ENCODE results near the gene STX1B. TPM values are rescaled to one million over a fixed set of nuclear protein-coding genes. Genes with fewer than 3 reads are reported as not detected.
A peak's percentile ranks its signal among the peaks of the same experiment; 100 is the strongest.

Gene STX1B
- total RNA-seq, 2 experiments from 2014 or later: 1.1 to 1.8 TPM

DNA sequence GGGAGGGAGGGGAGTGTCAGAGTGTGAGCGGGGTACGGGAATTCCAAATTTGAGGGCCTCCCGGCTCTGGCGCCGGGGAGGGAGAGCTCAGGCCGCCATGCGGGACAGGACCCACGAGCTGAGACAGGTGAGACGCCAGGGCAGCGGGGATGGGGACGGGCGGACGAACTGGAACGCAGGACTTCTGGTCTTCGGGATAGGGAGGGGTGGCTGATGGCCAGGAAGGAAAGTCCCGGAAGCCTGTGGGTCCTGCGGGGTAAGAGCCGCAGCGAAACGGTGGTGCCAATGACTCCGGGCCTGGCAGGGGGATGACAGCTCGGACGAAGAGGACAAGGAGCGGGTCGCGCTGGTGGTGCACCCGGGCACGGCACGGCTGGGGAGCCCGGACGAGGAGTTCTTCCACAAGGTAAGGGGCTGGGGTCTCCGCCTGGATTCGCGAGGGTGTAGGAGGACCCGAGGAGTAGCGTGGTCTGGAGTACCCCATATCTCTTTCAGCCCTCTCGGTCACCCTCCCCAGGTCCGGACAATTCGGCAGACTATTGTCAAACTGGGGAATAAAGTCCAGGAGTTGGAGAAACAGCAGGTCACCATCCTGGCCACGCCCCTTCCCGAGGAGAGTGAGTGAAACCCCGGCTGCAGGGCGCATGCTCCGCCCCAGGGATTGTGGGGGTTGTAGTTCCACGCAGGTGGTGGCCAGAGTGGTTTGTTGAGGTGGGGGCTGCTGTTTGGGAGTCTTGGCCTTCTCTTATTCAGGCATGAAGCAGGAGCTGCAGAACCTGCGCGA lies 23.5 kb upstream of the STX1B start:
- intact Hi-C loops (cut with micrococcal nuclease): loop anchor here (5.0 kb wide), 1 partner anchor 38 kb away; the partner anchor contains the start of genes ZNF646 and ZNF668
- CTCF ChIA-PET: interaction anchor here (0.7 to 1.2 kb wide), 4 partner anchors 48 to 146 kb away, joined by 3 to 4 read pairs (median 3); partner anchors contain the start of gene FUS
- Mint-ChIP-seq H3K9me3 (no peaks in the 10 kb centered on the region), H3K27ac (peak overlapping the region; percentile 89), H3K4me3 (peak overlapping the region; percentile 85), H3K4me1 (ENCODE audit: low read depth) (peaks cover 22% of the 10 kb centered on the region), H3K27me3 (no peaks in the 10 kb centered on the region), H3K36me3 (ENCODE audit: low read depth) (peaks cover 7% of the 10 kb centered on the region)
- TF ChIP-seq, protein P1, sequence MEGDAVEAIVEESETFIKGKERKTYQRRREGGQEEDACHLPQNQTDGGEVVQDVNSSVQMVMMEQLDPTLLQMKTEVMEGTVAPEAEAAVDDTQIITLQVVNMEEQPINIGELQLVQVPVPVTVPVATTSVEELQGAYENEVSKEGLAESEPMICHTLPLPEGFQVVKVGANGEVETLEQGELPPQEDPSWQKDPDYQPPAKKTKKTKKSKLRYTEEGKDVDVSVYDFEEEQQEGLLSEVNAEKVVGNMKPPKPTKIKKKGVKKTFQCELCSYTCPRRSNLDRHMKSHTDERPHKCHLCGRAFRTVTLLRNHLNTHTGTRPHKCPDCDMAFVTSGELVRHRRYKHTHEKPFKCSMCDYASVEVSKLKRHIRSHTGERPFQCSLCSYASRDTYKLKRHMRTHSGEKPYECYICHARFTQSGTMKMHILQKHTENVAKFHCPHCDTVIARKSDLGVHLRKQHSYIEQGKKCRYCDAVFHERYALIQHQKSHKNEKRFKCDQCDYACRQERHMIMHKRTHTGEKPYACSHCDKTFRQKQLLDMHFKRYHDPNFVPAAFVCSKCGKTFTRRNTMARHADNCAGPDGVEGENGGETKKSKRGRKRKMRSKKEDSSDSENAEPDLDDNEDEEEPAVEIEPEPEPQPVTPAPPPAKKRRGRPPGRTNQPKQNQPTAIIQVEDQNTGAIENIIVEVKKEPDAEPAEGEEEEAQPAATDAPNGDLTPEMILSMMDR (IDR thresholded peaks at IDR 0.05): no peak
- POLR2A ChIA-PET: interaction anchor here (0.5 to 3.7 kb wide), 6 partner anchors 11 to 410 kb away, joined by 3 to 17 read pairs (median 4); partner anchors contain the start of genes FUS, ZNF646 and ZNF668
- peak; percentile 66 for ATAC-seq
- DNase-seq: peak; percentile 94

DNA sequence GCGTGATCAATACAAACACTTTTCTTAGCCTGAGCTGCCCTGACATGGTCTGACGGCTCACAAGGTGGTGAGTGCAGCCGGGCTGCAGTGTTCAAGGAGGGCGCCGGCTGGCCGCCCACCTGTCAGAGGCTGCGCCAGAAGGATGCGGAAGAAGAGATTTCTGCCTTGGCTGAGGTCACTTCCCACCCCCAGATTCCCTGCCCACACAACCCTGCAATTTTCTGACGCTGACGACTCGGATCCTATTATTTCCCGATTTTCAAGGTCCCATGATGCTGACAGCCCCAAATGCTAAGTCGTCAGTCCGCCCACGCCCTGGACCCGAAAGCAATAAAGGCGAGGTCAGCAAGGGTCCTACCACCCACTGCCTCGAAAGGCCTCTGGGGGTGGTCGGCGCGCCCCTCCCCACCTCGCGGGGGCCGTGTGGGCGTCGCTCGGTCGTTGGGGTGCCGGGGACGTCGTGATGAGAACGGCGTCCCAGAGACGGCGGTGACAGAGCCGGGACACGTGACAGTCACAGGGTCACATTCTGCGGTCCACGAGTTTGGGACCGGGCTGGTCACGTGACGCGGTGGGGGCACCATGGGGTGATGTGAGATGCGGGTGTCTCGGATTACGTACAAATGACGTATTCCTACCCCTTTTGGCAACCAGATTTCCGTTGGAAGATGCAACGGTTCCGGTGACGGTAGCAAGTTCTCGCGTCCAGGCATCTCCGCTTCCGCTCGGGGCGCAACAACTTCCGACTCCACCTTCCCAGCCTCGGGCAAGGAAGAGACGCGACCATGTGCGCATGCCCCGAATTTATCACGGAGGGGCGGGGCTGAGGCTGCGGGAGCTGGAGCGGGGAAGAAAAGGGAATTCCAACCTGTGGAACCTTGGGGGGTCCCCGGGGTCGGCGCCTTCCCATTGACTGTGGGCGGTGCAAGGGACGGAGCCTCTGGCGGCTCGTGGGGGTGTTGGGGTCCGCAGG lies 22.6 kb upstream of the STX1B start, which contains the start of gene STX4:
Gene STX4, plus strand, starts transcription at position 823 of the 973 bp plus-strand sequence. CDS start 248 bp downstream, outside the sequence.
- peak; percentile 99 for DNase-seq
- POLR2A ChIA-PET: interaction anchor here (0.5 to 3.7 kb wide), 4 partner anchors 41 to 410 kb away, joined by 3 to 17 read pairs (median 4); partner anchors contain the start of genes FUS, ZNF646 and ZNF668
- H3K4me1 Mint-ChIP-seq (ENCODE audit: low read depth): peaks cover 22% of the 10 kb centered on the region
- peak within 1 kb of the TSS; percentile 85 for H3K4me3 Mint-ChIP-seq
- H3K27me3 Mint-ChIP-seq: no peaks in the 10 kb centered on the region
- CTCF ChIA-PET: interaction anchor here (0.7 to 1.0 kb wide), 2 partner anchors 51 to 147 kb away, joined by 3 read pairs; partner anchors contain the start of gene FUS
- H3K27ac Mint-ChIP-seq: peak within 1 kb of the TSS; percentile 89
- no peaks in the 10 kb centered on the region for H3K9me3 Mint-ChIP-seq
- H3K36me3 Mint-ChIP-seq (ENCODE audit: low read depth): peaks cover 7% of the 10 kb centered on the region
- peak; percentile 84 for ATAC-seq
- TF ChIP-seq, protein P1 (IDR thresholded peaks at IDR 0.05): no peak
- intact Hi-C loops (cut with micrococcal nuclease): loop anchor here (5.0 kb wide), 1 partner anchor 39 kb away; the partner anchor contains the start of genes ZNF646 and ZNF668

DNA sequence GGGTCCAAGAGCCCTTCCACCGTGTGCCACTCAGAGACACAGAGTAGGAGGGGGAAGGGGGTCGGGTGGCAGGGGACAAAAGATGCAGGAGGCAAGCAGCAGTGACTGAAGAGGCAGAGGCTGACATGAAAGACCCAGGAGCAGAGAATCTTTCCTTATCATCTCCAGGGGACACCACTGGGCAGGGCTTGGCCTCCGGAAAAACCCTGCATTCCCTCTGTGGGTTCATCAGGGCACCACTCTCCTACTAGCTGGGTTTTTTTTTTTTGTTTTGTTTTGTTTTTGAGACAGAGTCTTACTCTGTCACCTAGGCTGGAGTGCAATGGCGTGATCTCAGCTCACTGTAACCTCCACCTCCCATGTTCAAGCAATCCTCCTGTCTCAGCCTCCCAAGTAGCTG lies 20.8 kb upstream of the STX1B start:
- no peak for DNase-seq
- ChIA-PET CTCF (interaction anchor here (1.6 kb wide), 1 partner anchor 46 kb away, joined by 5 read pairs; the partner anchor contains the start of gene HSD3B7), POLR2A (interaction anchor here (1.3 kb wide), 1 partner anchor 15 kb away, joined by 3 read pairs; no protein-coding TSS in a partner anchor)
- Mint-ChIP-seq H3K36me3 (ENCODE audit: low read depth) (peaks cover 4% of the 10 kb centered on the region), H3K4me1 (ENCODE audit: low read depth) (peaks cover 20% of the 10 kb centered on the region), H3K27ac (no peak overlapping the region), H3K4me3 (no peak overlapping the region), H3K27me3 (no peaks in the 10 kb centered on the region), H3K9me3 (no peaks in the 10 kb centered on the region)
- no peak for ATAC-seq
- TF ChIP-seq, protein P1 (IDR thresholded peaks at IDR 0.05): no peak
- intact Hi-C loops (cut with micrococcal nuclease): loop anchor here (5.0 kb wide), 1 partner anchor 41 kb away; the partner anchor contains the start of genes ZNF646 and ZNF668

DNA sequence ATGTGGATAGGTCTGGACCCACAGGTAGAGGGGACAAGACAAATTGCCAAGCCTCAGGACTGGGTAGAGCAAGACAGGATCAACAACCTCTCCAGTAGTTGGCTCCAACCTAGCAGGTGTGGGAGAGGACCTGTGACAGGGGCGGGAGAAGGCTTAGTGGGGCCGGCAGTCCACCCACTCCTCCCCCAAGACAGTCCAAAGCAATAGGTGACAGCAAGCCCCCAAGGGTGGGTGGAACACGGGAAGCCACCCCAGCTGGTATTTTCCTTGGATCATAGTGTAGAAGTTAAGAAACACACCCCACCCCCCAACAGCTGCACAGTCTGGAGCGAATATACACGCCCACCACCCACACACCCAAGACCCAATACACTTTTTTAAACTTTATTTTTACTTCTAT lies 18.8 kb upstream of the STX1B start:
- no peaks in the 10 kb centered on the region for H3K27me3 Mint-ChIP-seq
- DNase-seq (no peak), ATAC-seq (no peak)
- POLR2A ChIA-PET: interaction anchor here (0.9 kb wide), 1 partner anchor 10 kb away, joined by 3 read pairs; no protein-coding TSS in a partner anchor
- no peaks in the 10 kb centered on the region for H3K9me3 Mint-ChIP-seq
- intact Hi-C loops (cut with micrococcal nuclease): no loop called here
- TF ChIP-seq, protein P1 (IDR thresholded peaks at IDR 0.05): no peak
- no peak overlapping the region for H3K4me3 Mint-ChIP-seq
- H3K4me1 Mint-ChIP-seq (ENCODE audit: low read depth): peaks cover 12% of the 10 kb centered on the region
- H3K27ac Mint-ChIP-seq: no peak overlapping the region
- H3K36me3 Mint-ChIP-seq (ENCODE audit: low read depth): no peaks in the 10 kb centered on the region
- CTCF ChIA-PET: no interaction called here

Data from activated CD8-positive, alpha-beta T cell treated with anti-CD3 and anti-CD28 coated beads for 36 hours (primary cell).